GM23338 (cell line): ENCODE results near the gene LGALS3. TPM values are rescaled to one million over a fixed set of nuclear protein-coding genes. Genes with fewer than 3 reads are reported as not detected.

Experiments used
- ATAC-seq: fragments of 200-7000 bp; cut with Tn5 transposase; 3 replicates; pipeline ENCODE4 v1.9.1; 2020
- DNase-seq: peaks from one replicate; pipeline ENCODE4 v3.0.0-alpha.2; 2015; ENCODE audit warnings: low spot score
- H2AFZ ChIP-seq: fragments of 200-600 bp; sonication (generic); 2 replicates; pipeline ENCODE4 v1.8.0; 2016; ENCODE audit warnings: antibody characterized with exemption, mild to moderate bottlenecking, moderate library complexity
- H3F3A ChIP-seq: fragments of 200-600 bp; sonication (generic); replicated peaks from 2 replicates; pipeline ENCODE4 v1.8.0; 2017; ENCODE audit warnings: antibody characterized with exemption, mixed run types, low read depth
- H3K27ac ChIP-seq: fragments of 200-600 bp; sonication (generic); 2 replicates; pipeline ENCODE4 v1.6.1; 2016; ENCODE audit warnings: low read depth
- H3K27me3 ChIP-seq: fragments of 200-600 bp; sonication (generic); 2 replicates; pipeline ENCODE4 v1.8.0; 2016; ENCODE audit warnings: mild to moderate bottlenecking, mixed run types, moderate library complexity; ENCODE audit not compliant: insufficient read depth
- H3K36me3 ChIP-seq: fragments of 200-600 bp; sonication (generic); 2 replicates; pipeline ENCODE4 v1.8.0; 2016; ENCODE audit warnings: mild to moderate bottlenecking; ENCODE audit not compliant: insufficient read depth
- H3K4me1 ChIP-seq: fragments of 200-600 bp; sonication (generic); 2 replicates; pipeline ENCODE4 v1.8.0; 2016; ENCODE audit warnings: mild to moderate bottlenecking, moderate library complexity; ENCODE audit not compliant: insufficient read depth
- H3K4me2 ChIP-seq: fragments of 200-600 bp; sonication (generic); 2 replicates; pipeline ENCODE4 v1.7.1; 2017; ENCODE audit warnings: mixed run types
- H3K4me3 ChIP-seq: fragments of 200-600 bp; sonication (generic); 2 replicates; pipeline ENCODE4 v1.6.1; 2016; ENCODE audit warnings: mixed run types
- H3K79me2 ChIP-seq: fragments of 200-600 bp; sonication (generic); replicated peaks from 2 replicates; pipeline ENCODE4 v1.8.0; 2017; ENCODE audit warnings: mild to moderate bottlenecking; ENCODE audit not compliant: insufficient read depth
- H3K9me2 ChIP-seq: fragments of 200-600 bp; sonication (generic); 2 replicates; pipeline ENCODE4 v1.8.0; 2017; ENCODE audit not compliant: insufficient read depth
- H4K20me1 ChIP-seq: fragments of 200-600 bp; sonication (generic); replicated peaks from 2 replicates; pipeline ENCODE4 v1.8.0; 2017; ENCODE audit warnings: mild to moderate bottlenecking; ENCODE audit not compliant: insufficient read depth
- H3K27ac Mint-ChIP-seq: 2 replicates; pipeline ENCODE4 v1.8.0; 2020; ENCODE audit warnings: inconsistent platforms, mild to moderate bottlenecking, moderate library complexity, mixed read lengths
- H3K27me3 Mint-ChIP-seq: 3 replicates; pipeline ENCODE4 v1.8.0; 2022; ENCODE audit warnings: low read depth, mild to moderate bottlenecking, moderate library complexity, mixed read lengths, inconsistent platforms; ENCODE audit not compliant: insufficient read depth, poor library complexity
- H3K36me3 Mint-ChIP-seq: 3 replicates; pipeline ENCODE4 v1.8.0; 2021; ENCODE audit warnings: low read depth, mild to moderate bottlenecking, inconsistent platforms, moderate library complexity, mixed read lengths
- H3K4me1 Mint-ChIP-seq: 3 replicates; pipeline ENCODE4 v1.8.0; 2020; ENCODE audit warnings: mild to moderate bottlenecking, inconsistent platforms, mixed read lengths
- H3K4me3 Mint-ChIP-seq: 3 replicates; pipeline ENCODE4 v1.8.0; 2021; ENCODE audit warnings: moderate library complexity, mild to moderate bottlenecking, inconsistent platforms, mixed read lengths
- H3K9me3 Mint-ChIP-seq: 3 replicates; pipeline ENCODE4 v1.8.0; 2020; ENCODE audit warnings: moderate library complexity, mild to moderate bottlenecking, inconsistent platforms, mixed read lengths
- CREB1 ChIP-seq: fragments of 250-450 bp; sonication (Bioruptor Pico); IDR thresholded peaks from 2 replicates; pipeline ENCODE4 v1.5.0; 2020; ENCODE audit warnings: low read depth, mild to moderate bottlenecking, moderate library complexity
- EZH2 ChIP-seq: fragments of 200-600 bp; sonication (generic); IDR thresholded peaks from one replicate; pipeline ENCODE4 v1.8.0; 2017; ENCODE audit warnings: antibody characterized with exemption, mild to moderate bottlenecking, low read depth; ENCODE audit not compliant: unreplicated experiment
- NANOG ChIP-seq: IDR thresholded peaks from 2 replicates; pipeline ENCODE4 v1.6.1; 2016; ENCODE audit warnings: antibody characterized with exemption, borderline replicate concordance
- POLR2AphosphoS5 ChIP-seq: IDR thresholded peaks from 2 replicates; pipeline ENCODE4 v1.6.1; 2016; ENCODE audit warnings: antibody characterized with exemption, low read depth
- ZNF114 ChIP-seq: fragments of 250-450 bp; sonication (Bioruptor Pico); IDR thresholded peaks from 2 replicates; pipeline ENCODE4 v1.5.0; 2020; ENCODE audit warnings: mild to moderate bottlenecking, moderate library complexity
- ZNF331 ChIP-seq: fragments of 250-450 bp; sonication (Bioruptor Pico); IDR thresholded peaks from 2 replicates; pipeline ENCODE4 v1.5.0; 2020; ENCODE audit warnings: low read depth, mild to moderate bottlenecking, moderate library complexity
- polyA plus RNA-seq: library from polyadenylated mRNA; unstranded; fragments of >200 nt; fragmentation: Nextera tagmentation; extraction: Ambion mirVana; gene quantifications from 2 replicates; pipeline ENCODE4 v1.2.1, GENCODE V29; 2016
- total RNA-seq: library from RNA; depleted of rRNA; stranded (reverse); fragments of >200 nt; shearing (Covaris generic); gene quantifications from 2 replicates; pipeline ENCODE4 v1.2.3, GENCODE V29; 2014
- TF ChIP-seq, protein P1 (sequence below): IDR thresholded peaks from one replicate; pipeline ENCODE4 v1.6.1; 2018; ENCODE audit warnings: antibody characterized with exemption; ENCODE audit not compliant: unreplicated experiment
- TF ChIP-seq, protein P2 (sequence below): IDR thresholded peaks from 2 replicates; pipeline ENCODE4 v1.6.1; 2016; ENCODE audit warnings: antibody characterized with exemption
- TF ChIP-seq, protein P3 (sequence below), 2 experiments: fragments of 200-600 bp in 1 of 2; sonication (generic) in 1 of 2; conservative IDR thresholded peaks; 2 replicates each; pipeline versions ENCODE4 v1.5.1 to v1.6.1; 2016 to 2017; ENCODE audit warnings: antibody characterized with exemption in 2 of 2, low read depth in 2 of 2, mild to moderate bottlenecking in 2 of 2, moderate library complexity in 1 of 2

The LGALS3 gene
- total and polyA plus RNA-seq, 2 experiments from 2014 or later: 7.2 to 10.9 TPM

DNA sequence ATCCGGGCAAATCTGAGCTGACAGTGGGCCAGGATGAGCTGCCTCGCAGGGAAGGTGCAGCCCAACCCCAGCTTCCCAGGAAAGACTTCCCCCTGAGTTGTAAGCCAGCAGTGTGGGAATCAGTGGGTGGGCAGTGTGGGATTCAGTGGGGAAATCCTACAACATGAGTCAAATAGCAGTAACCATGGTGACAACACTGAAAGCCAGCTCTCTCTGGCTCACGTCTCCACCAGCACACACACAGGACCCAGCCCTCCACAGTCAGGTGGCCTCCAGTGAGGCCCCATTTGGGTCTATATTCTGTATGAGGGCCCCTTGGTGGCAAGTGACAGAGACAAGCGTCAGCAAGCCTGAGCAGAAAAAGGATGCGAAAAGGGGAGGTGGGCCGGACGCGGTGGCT, 6.0 kb upstream of the LGALS3 start (continued):
- TF ChIP-seq, protein P1, sequence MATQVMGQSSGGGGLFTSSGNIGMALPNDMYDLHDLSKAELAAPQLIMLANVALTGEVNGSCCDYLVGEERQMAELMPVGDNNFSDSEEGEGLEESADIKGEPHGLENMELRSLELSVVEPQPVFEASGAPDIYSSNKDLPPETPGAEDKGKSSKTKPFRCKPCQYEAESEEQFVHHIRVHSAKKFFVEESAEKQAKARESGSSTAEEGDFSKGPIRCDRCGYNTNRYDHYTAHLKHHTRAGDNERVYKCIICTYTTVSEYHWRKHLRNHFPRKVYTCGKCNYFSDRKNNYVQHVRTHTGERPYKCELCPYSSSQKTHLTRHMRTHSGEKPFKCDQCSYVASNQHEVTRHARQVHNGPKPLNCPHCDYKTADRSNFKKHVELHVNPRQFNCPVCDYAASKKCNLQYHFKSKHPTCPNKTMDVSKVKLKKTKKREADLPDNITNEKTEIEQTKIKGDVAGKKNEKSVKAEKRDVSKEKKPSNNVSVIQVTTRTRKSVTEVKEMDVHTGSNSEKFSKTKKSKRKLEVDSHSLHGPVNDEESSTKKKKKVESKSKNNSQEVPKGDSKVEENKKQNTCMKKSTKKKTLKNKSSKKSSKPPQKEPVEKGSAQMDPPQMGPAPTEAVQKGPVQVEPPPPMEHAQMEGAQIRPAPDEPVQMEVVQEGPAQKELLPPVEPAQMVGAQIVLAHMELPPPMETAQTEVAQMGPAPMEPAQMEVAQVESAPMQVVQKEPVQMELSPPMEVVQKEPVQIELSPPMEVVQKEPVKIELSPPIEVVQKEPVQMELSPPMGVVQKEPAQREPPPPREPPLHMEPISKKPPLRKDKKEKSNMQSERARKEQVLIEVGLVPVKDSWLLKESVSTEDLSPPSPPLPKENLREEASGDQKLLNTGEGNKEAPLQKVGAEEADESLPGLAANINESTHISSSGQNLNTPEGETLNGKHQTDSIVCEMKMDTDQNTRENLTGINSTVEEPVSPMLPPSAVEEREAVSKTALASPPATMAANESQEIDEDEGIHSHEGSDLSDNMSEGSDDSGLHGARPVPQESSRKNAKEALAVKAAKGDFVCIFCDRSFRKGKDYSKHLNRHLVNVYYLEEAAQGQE: no peak
- TF ChIP-seq CREB1 (CRISPR knock-in tag): no peak
- TF ChIP-seq, protein P2, sequence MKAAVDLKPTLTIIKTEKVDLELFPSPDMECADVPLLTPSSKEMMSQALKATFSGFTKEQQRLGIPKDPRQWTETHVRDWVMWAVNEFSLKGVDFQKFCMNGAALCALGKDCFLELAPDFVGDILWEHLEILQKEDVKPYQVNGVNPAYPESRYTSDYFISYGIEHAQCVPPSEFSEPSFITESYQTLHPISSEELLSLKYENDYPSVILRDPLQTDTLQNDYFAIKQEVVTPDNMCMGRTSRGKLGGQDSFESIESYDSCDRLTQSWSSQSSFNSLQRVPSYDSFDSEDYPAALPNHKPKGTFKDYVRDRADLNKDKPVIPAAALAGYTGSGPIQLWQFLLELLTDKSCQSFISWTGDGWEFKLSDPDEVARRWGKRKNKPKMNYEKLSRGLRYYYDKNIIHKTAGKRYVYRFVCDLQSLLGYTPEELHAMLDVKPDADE: no peak
- TF ChIP-seq, protein P3, sequence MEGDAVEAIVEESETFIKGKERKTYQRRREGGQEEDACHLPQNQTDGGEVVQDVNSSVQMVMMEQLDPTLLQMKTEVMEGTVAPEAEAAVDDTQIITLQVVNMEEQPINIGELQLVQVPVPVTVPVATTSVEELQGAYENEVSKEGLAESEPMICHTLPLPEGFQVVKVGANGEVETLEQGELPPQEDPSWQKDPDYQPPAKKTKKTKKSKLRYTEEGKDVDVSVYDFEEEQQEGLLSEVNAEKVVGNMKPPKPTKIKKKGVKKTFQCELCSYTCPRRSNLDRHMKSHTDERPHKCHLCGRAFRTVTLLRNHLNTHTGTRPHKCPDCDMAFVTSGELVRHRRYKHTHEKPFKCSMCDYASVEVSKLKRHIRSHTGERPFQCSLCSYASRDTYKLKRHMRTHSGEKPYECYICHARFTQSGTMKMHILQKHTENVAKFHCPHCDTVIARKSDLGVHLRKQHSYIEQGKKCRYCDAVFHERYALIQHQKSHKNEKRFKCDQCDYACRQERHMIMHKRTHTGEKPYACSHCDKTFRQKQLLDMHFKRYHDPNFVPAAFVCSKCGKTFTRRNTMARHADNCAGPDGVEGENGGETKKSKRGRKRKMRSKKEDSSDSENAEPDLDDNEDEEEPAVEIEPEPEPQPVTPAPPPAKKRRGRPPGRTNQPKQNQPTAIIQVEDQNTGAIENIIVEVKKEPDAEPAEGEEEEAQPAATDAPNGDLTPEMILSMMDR (conservative IDR thresholded peaks at IDR 0.05; ENCODE audit: low read depth in 2 of 2): no peak
- no peak for TF ChIP-seq ZNF114
- no peak for TF ChIP-seq NANOG

DNA sequence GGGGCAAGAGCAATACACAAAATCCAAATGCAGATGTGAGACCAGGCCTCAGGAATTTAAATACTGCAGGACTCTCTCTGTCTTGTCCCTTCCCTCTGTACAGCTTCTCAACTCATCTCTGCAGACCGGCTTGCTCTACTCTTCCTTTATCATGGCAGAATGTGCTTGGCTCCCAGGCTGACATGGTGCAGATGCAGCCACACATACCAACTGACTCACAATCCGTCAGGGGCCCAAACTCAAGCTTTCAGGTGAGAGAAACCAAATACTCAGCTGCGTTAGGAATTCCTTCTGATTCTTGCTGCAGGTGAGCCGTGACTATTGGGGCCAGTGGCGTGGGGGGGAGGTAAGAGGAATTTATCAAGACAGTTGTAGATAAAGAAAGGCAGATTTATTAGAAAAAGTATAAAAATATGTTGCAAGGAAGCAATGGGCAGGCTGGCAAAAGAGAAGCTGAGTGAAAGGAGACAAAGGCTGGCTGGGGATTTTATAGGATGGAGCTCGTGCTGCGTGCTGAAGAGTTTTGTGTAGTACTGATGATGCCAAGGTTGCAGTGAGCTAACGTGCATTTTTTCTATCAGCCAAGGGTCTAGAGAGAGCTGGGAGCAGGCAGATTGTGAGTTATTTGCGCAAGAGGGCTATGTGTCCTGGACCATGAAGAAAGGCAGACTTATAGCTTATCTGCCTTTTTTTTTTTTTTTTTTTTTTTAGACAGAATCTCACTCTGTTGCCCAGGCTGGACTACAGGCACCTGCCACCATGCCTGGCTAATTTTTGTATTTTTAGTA, 5.0 kb upstream of the LGALS3 start:
- Histone ChIP-seq H3K4me3 (no peak overlapping the region), H3K27me3 (peaks cover 26% of the 10 kb centered on the region), H2AFZ (no peak overlapping the region), H3K27ac (no peak overlapping the region), H3K36me3 (no peaks in the 10 kb centered on the region), H3K79me2 (no peaks in the 10 kb centered on the region), H3K9me2 (no peaks in the 10 kb centered on the region), H3K4me1 (no peaks in the 10 kb centered on the region), H3K4me2 (no peak overlapping the region), H3F3A (no peaks in the 10 kb centered on the region), H4K20me1 (0 out of 2 replicates have a peak, but pooled peaks cover 3% of the 10 kb centered on the region)
- no peaks in the 10 kb centered on the region for H3K36me3 Mint-ChIP-seq
- H3K27me3 Mint-ChIP-seq: peaks cover 10% of the 10 kb centered on the region
- no peak overlapping the region for H3K27ac Mint-ChIP-seq
- TF ChIP-seq, protein P1: no peak
- TF ChIP-seq ZNF114 (no peak), ZNF331 (CRISPR knock-in tag) (no peak), EZH2 (no peak), POLR2AphosphoS5 (no peak)
- TF ChIP-seq, protein P2: no peak
- DNase-seq: no peak
- no peak overlapping the region for H3K4me3 Mint-ChIP-seq
- H3K4me1 Mint-ChIP-seq: peaks cover 5% of the 10 kb centered on the region; the same call in 2 of the 3 replicates
- no peak for ATAC-seq
- H3K9me3 Mint-ChIP-seq: no peaks in the 10 kb centered on the region
